Right hindlimb (tissue), 1 donor: ENCODE data around the gene FICD.
"Not testable (repeated sequence)": the region's sequence is repeated elsewhere in the genome, so short reads cannot be mapped to it uniquely, and the experiment has no call there.

Experiments
- DNase-seq: peaks from one replicate; pipeline ENCODE4 v3.0.0-alpha.2; 2018

FICD gene

GRCh38 chr12:108538616-108539195, 23.6 kb downstream of the FICD start:
- DNase-seq: no peak

- DNase-seq: no peak
These were observed 27.2 kb downstream of the FICD start for GRCh38 chr12:108542320-108542719.

GRCh38 chr12:108543652-108544051, 28.6 kb downstream of the FICD start:
- no peak for DNase-seq

GRCh38 chr12:108547686-108548085, 32.6 kb downstream of the FICD start:
- no peak for DNase-seq

- no peak for DNase-seq
These were observed 34.0 kb downstream of the FICD start for GRCh38 chr12:108548954-108549521.

GRCh38 chr12:108551535-108551934, 36.5 kb downstream of the FICD start:
- DNase-seq: no peak

GRCh38 chr12:108553799-108554198, 38.7 kb downstream of the FICD start:
- DNase-seq: no peak

GRCh38 chr12:108555383-108555782, 40.3 kb downstream of the FICD start:
- DNase-seq: not testable (repeated sequence)

GRCh38 chr12:108559007-108559655, 44.1 kb downstream of the FICD start:
- DNase-seq: no peak

GRCh38 chr12:108559748-108560147, 44.7 kb downstream of the FICD start:
- DNase-seq: no peak

GRCh38 chr12:108560321-108560721, 45.2 kb downstream of the FICD start:
- no peak for DNase-seq

GRCh38 chr12:108560752-108561719, 46.0 kb downstream of the FICD start, which contains the start of gene SART3:
SART3 (minus strand) TSS chr12:108561173; CDS start chr12:108561154, 19 bp downstream.
- DNase-seq: peak; percentile 91

- no peak for DNase-seq
These were observed 46.8 kb downstream of the FICD start for GRCh38 chr12:108561852-108562347.

GRCh38 chr12:108562348-108563135, 47.5 kb downstream of the FICD start, which contains the start of gene ISCU:
ISCU (plus strand) TSS chr12:108562596; CDS start chr12:108562623, 27 bp downstream.
- peak; percentile 99 for DNase-seq

GRCh38 chr12:108563136-108563803, 48.2 kb downstream of the FICD start:
- DNase-seq: peak; percentile 91

- no peak for DNase-seq
These were observed 48.7 kb downstream of the FICD start for GRCh38 chr12:108563804-108564151.

- DNase-seq: no peak
These were observed 49.6 kb downstream of the FICD start for GRCh38 chr12:108564724-108565123.

- no peak for DNase-seq
These were observed 50.1 kb downstream of the FICD start for GRCh38 chr12:108565146-108565545.

GRCh38 chr12:108565976-108566375, 50.9 kb downstream of the FICD start:
- no peak for DNase-seq

GRCh38 chr12:108566452-108566851, 51.4 kb downstream of the FICD start:
- no peak for DNase-seq
